HCT116 (cell line): Measurements from ENCODE around the gene CRLF1. TPM values are rescaled to one million over a fixed set of nuclear protein-coding genes. Genes with fewer than 3 reads are reported as not detected.

Experiments
- ATAC-seq: fragments of 200-7000 bp; cut with Tn5 transposase; 2 replicates; pipeline ENCODE4 v1.9.1; 2020; ENCODE audit warnings: mild to moderate bottlenecking, moderate library complexity
- BruUV-seq: library from RNA; stranded (reverse); fragments of 400-500 nt; replicated peaks from 2 replicates; lab custom pipeline; 2021; lab: Mats Ljungman, UMichigan
- CTCF ChIA-PET: fragments of 300-600 bp; sonication (Branson Sonifier 250); formaldehyde crosslinking; loops from one replicate; lab custom pipeline; 2021; ENCODE audit warnings: antibody characterized with exemption; lab: Charles Lee
- POLR2A ChIA-PET: fragments of 300-600, 350-600 bp; sonication (Branson Sonifier 250); formaldehyde crosslinking; loops from one replicate; lab custom pipeline; 2021; ENCODE audit warnings: antibody characterized with exemption; lab: Charles Lee
- RAD21 ChIA-PET, 2 experiments: fragments of 300-600 bp; sonication (Branson Sonifier 250); formaldehyde crosslinking; loops; one replicate each; lab custom pipeline; 2023; ENCODE audit warnings: low total read pairs in 2 of 2; ENCODE audit not compliant: uncharacterized antibody in 2 of 2, unreplicated experiment in 2 of 2, low non-redundant PET in 1 of 2; lab: Charles Lee
- DNase-seq: peaks from one replicate; pipeline ENCODE4 v3.0.0-alpha.2; 2010; ENCODE audit warnings: low read depth, low spot score
- H2AFZ ChIP-seq: fragments of 200-600 bp; shearing (Covaris generic), sonication (generic); 2 replicates; pipeline ENCODE4 v1.6.1; 2017; ENCODE audit warnings: low read depth, mixed run types, mixed read lengths, antibody characterized with exemption, low read length; ENCODE audit not compliant: poor library complexity, severe bottlenecking
- H3K27ac ChIP-seq: 2 replicates; pipeline ENCODE4 v1.5.1; 2012; ENCODE audit warnings: low read depth, low read length
- H3K27me3 ChIP-seq: fragments of 200-600 bp; sonication (generic); 2 replicates; pipeline ENCODE4 v1.6.1; 2016; ENCODE audit warnings: mixed run types, low read length, mixed read lengths; ENCODE audit not compliant: insufficient read depth
- H3K36me3 ChIP-seq, 2 experiments: fragments of 200-500 bp in 1 of 2; fragments of 200-600 bp in 1 of 2; sonication (Bioruptor generic) in 1 of 2; sonication (generic) in 1 of 2; 2 replicates each; pipeline versions ENCODE4 v1.5.1 to v1.6.1; 2014 to 2016; ENCODE audit warnings: low read length in 2 of 2, inconsistent platforms in 1 of 2, mixed read lengths in 1 of 2, mixed run types in 1 of 2; ENCODE audit not compliant: insufficient read depth in 2 of 2, control insufficient read depth in 1 of 2
- H3K4me1 ChIP-seq, 2 experiments: fragments of 200-600 bp in 1 of 2; sonication (generic) in 1 of 2; 2 replicates each; pipeline versions ENCODE4 v1.5.1 to v1.6.1; 2012 to 2017; ENCODE audit warnings: low read length in 2 of 2, inconsistent platforms in 1 of 2, mild to moderate bottlenecking in 1 of 2, mixed read lengths in 1 of 2, mixed run types in 1 of 2, moderate library complexity in 1 of 2; ENCODE audit not compliant: insufficient read depth in 2 of 2, control insufficient read depth in 1 of 2
- H3K4me2 ChIP-seq: fragments of 200-600 bp; sonication (generic); 2 replicates; pipeline ENCODE4 v1.6.1; 2017; ENCODE audit warnings: mixed run types, low read length, mixed read lengths
- H3K4me3 ChIP-seq, 2 experiments: fragments of 200-600 bp in 1 of 2; sonication (generic) in 1 of 2; replicated peaks in 1 of 2; 2 replicates each; pipeline ENCODE4 v1.5.1; 2011 to 2016; ENCODE audit warnings: low read length in 2 of 2, control low read depth in 1 of 2, low read depth in 1 of 2, mild to moderate bottlenecking in 1 of 2, mixed read lengths in 1 of 2, mixed run types in 1 of 2
- H3K79me2 ChIP-seq: fragments of 200-600 bp; sonication (generic); 2 replicates; pipeline ENCODE4 v1.6.1; 2017; ENCODE audit warnings: mild to moderate bottlenecking, mixed run types, low read length, moderate library complexity, mixed read lengths; ENCODE audit not compliant: insufficient read depth
- H3K9ac ChIP-seq: fragments of 200-600 bp; sonication (generic); 2 replicates; pipeline ENCODE4 v1.6.1; 2016; ENCODE audit warnings: low read length, mixed read lengths
- H3K9me2 ChIP-seq: fragments of 200-600 bp; sonication (generic), shearing (Covaris generic); 2 replicates; pipeline ENCODE4 v1.6.1; 2017; ENCODE audit warnings: mixed run types, mild to moderate bottlenecking, moderate library complexity; ENCODE audit not compliant: insufficient read depth
- H3K9me3 ChIP-seq, 2 experiments: fragments of 200-500 bp in 1 of 2; fragments of 200-600 bp in 1 of 2; sonication (Bioruptor generic) in 1 of 2; sonication (generic) in 1 of 2; 2 replicates each; pipeline ENCODE4 v1.6.1; 2014 to 2017; ENCODE audit warnings: low read length in 2 of 2, mixed read lengths in 2 of 2, inconsistent platforms in 1 of 2, low read depth in 1 of 2, mild to moderate bottlenecking in 1 of 2, mixed run types in 1 of 2, moderate library complexity in 1 of 2; ENCODE audit not compliant: control insufficient read depth in 1 of 2, insufficient read depth in 1 of 2
- H4K20me1 ChIP-seq: fragments of 200-600 bp; sonication (generic), shearing (Covaris generic); 2 replicates; pipeline ENCODE4 v1.6.1; 2017; ENCODE audit warnings: mixed run types, mild to moderate bottlenecking, moderate library complexity; ENCODE audit not compliant: insufficient read depth
- CBX3 ChIP-seq: IDR thresholded peaks from 2 replicates; pipeline ENCODE4 v1.6.1; 2012; ENCODE audit warnings: low read depth
- SP1 ChIP-seq: IDR thresholded peaks from 2 replicates; pipeline ENCODE4 v1.6.1; 2012; ENCODE audit warnings: low read depth
- ZBTB33 ChIP-seq: IDR thresholded peaks from 2 replicates; pipeline ENCODE4 v1.6.1; 2011; ENCODE audit warnings: mild to moderate bottlenecking, low read length, moderate library complexity; ENCODE audit not compliant: insufficient replicate concordance; ENCODE audit errors: extremely low read depth
- intact Hi-C: fragments of 100-400 bp; cut with micrococcal nuclease; formaldehyde crosslinking; loops from 2 replicates; pipeline ENCODE4 v1.10.0; 2022
- total RNA-seq: library from RNA; stranded (reverse); gene quantifications from one replicate; pipeline ENCODE4 v1.2.1, GENCODE V29; 2021; ENCODE audit not compliant: unreplicated experiment

Gene CRLF1
- total RNA-seq, 1 experiment from 2014 or later: 43.0 TPM

- TF ChIP-seq ZBTB33: no peak
- TF ChIP-seq SP1: no peak
Observed at GRCh38 chr19:18634612-18635297, 28.2 kb upstream of the CRLF1 start (continued).

GRCh38 chr19:18633321-18633720 is 26.7 kb upstream of the CRLF1 start:
- ChIA-PET CTCF (no interaction called here), RAD21 (no interaction called here), POLR2A (no interaction called here)
- no peak for DNase-seq
- no peaks in the 10 kb centered on the region for H3K9me3 ChIP-seq
- H3K36me3 ChIP-seq: no peaks in the 10 kb centered on the region
- no peaks in the 10 kb centered on the region for H3K9me2 ChIP-seq
- H4K20me1 ChIP-seq: no peaks in the 10 kb centered on the region
- intact Hi-C loops: no loop called here
- peaks cover 14% of the 10 kb centered on the region for H3K79me2 ChIP-seq
- BruUV-seq: no TSS peak
- no peak overlapping the region for H2AFZ ChIP-seq
- no peak overlapping the region for H3K4me2 ChIP-seq
- TF ChIP-seq CBX3: no peak
- no peaks in the 10 kb centered on the region for H3K27me3 ChIP-seq
- peaks cover 9 to 26% of the 10 kb centered on the region in 2 experiments for H3K4me1 ChIP-seq
- ATAC-seq: no peak
- H3K27ac ChIP-seq: no peak overlapping the region
- no peak overlapping the region for H3K9ac ChIP-seq
- H3K4me3 ChIP-seq: no peak overlapping the region
